GM19043 (cell line): ENCODE measurements around the gene DDAH1.
A peak's percentile ranks its signal among the peaks of the same experiment; 100 is the strongest.
"Not testable (repeated sequence)": the region's sequence is repeated elsewhere in the genome, so short reads cannot be mapped to it uniquely, and the experiment has no call there.

Experiments
- ATAC-seq: cut with Tn5 transposase; IDR thresholded peaks from one replicate; pipeline ENCODE4 v1.9.1; 2021; ENCODE audit warnings: low read depth; ENCODE audit not compliant: unreplicated experiment

Gene DDAH1

DNA sequence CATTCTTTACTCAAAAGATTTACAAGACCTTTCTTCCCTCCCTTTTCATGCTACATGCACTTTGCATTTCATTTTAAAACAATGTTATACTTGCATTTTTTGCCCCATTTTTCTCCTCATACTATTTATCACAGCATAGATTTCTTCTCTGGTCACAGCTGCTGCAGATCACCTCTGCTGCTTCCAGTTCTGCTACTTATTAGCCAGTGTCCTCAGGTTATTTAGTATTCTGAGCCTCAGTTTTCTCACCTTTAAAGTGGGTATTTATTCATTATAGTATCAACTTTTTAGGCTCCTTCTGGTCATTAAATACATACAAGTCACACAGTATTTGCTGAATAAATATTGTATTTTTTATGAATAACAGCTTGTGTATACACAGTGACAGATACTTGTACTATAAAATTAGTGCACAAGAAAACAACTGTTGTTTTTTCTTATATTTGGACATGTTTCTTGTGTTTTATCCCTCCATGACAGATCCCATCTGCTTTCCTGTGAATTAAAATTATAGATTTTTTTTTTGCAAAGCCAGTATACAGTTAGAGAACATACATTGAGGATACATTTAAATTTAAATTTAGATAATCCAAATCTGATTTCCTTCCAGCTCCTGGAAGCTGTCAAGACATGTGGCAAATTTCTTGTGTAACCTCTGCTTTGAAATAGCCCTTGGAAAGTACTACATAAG, 103.2 kb downstream of the DDAH1 start:
- no peak for ATAC-seq

DNA sequence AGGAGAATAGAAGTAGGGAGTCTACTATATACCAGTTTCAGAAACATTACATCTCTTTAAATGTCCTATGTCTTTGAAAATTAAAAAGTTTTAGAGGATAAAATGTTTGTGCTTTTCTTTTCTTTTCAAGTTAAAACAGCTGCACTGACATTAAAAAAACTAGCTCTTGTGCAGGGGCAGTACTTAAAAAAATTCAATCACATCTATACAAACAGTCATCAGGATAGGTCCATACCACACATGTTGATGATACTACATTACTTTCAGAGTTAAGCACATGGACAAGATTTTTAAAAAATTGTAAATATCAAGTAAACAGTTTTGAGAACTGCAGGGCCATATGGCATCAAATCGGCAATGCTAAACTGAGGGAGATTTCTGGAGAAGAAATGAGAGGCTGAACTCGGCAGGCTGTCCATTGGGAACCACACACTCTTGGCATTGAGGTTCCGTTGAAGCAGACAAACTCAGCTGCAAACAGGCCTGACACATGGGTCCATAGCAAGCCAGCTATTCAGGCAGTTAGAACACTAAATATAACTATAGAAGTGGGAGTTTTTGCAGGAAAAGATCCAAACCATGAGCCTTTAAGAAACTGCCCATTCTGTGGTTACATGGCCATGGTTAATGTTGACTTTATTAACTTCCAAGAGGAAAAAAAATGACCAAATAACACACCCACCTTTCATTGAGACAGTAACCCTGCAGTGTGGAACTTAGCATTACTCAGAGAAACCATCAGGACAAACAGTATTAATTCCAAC, 104.0 kb downstream of the DDAH1 start:
- no peak for ATAC-seq

DNA sequence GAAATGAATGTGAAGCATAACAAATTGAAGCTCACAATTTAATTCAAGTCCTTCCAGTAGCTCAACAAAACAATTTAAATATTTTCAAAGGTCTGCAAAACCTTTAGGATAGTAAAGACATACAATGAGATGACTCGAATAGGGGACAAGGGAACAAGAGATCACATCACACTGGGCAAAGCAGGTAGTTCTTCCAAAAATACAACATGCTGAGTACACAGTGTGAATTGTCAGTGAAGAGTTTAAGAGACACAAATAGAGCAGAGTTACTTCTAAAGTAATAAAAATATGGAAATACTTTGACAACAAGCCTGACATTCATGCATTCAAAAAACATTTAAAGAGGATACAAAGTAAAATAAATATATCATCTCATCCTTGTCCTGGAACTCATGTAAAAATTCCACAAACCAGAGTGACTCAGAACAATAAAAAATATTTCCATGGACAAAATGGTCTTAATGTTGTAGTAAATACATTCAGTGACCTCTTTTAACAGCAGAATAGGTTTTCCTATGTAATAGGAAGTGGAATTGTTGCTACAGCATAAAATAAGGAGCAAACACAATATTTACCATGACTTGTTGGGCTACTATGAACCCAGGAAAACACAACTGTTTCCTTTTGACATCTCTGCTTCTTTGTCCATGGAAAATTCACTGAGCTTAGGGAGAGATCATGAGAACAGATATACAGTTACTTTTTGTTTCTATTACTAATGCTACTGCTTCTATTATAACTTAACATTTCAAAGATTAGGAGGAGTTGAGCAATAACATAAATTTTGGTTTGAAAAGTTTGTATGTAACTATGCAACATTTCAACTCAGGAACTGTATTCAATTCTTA, 104.9 kb downstream of the DDAH1 start:
- no peak for ATAC-seq

DNA sequence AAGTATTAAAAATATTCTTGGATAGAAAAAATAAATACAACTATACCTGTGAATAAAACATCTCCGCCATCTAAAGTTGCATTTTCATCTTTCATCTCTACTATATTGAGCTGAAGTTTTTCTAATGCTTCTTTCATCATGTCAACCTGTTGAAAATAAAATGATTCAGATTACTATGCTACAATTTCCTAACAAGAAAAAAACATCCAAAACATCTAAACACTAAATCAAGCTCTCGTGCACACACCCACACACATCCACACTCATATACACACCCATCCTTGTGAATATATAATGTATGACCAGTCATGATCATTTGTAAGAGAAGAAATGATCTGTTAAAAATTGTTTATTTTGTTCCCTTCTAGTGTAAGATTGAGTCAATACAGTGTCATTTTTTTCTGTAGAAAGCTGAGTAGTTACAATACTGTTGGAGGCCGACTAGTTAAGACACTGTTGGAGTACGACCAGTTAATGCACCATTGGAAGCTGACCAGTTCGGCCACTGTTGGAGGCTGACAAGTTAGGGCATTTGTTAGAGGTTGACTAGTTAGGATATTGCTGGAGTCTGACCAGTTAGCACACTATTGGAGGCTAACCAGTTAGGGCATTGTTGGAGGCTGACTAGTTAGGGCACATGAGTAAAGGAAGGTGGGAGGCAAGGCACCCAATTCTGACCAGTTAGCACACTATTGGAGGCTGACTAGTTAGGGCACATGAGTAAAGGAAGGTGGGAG, 106.1 kb downstream of the DDAH1 start:
- ATAC-seq = no peak

DNA sequence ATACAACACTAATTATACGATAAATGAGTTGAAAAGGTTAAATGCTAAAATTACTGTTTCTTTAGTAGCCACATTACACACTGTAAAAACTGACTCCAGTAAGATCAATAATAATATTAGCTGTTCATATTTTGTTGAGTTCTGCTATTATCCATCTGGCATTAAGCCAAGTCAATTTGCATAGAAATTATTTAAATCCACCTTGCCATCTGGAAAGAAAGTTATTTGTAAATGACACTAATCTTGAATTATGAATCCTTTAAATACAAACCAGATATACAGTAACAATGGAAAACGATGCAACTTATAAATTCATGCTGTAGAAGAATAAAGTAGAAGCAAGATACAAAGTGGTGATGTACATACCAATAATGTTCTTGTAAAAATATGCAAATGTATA, 107.1 kb downstream of the DDAH1 start:
- ATAC-seq = no peak

DNA sequence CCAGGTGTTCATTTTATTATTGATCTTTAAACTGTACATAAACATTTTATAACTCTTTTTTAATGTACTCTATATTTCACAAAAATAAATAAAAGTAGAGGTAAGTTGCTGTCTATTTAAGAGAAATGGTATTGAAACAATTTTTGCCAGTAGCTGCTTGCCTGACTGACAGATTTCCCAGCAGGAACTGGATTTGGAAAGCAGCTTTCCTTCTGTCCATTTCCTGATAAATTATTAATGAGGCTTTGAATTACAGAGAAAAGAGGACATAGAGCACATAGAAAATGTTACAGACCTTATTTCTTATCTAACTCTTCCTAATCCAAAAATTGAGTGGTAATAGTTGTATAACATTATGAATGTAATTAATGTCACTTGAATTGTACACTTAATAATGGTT, 108.8 kb downstream of the DDAH1 start:
- no peak for ATAC-seq

DNA sequence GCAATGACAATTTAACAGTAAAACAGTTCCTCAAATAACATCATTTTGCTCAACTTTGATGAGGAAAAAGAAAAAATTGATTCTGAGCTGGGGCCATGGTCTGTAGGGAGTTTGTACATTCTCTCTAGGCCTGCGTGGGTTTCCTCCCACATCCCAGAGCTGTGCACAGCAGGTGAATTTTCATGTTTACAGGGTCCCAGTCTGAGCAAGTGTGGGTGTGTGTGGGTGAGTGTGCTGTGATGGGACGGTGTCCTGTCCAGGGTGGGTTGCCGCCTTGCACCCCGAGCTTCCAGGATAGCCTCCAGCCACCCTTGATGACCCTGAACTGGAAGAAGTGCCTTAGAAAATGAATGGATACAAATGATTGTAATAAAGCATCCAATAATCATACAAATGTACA, 112.9 kb downstream of the DDAH1 start:
- no peak for ATAC-seq

DNA sequence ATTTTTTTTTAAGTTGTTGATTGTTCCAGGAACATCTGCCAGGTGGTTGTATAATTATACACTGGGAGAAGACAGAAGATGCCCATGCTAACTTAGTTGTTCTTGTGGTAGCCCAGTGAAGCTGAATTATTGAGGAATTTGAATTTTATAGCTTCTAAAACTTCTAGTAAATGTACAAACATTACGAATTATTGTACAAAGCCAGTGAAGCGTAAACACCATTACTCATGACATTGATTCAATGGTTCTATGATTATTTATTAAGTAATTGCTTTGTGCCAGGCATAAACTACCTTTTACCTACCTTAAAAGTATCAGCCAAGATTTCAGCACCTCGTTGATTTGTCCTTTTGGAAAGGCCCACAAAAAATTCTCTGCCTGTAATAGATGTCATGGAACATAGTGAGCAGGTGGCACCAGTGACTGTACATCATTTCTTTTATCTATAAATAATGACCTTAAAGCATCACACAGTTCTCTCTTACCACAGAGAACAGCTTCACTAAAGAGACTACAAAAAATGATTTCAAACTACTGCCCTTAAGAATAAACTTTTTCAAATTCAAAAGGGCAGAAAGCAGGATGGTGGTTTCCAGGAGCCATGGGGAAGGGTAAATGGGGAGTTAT, 113.6 kb downstream of the DDAH1 start:
- ATAC-seq = no peak

DNA sequence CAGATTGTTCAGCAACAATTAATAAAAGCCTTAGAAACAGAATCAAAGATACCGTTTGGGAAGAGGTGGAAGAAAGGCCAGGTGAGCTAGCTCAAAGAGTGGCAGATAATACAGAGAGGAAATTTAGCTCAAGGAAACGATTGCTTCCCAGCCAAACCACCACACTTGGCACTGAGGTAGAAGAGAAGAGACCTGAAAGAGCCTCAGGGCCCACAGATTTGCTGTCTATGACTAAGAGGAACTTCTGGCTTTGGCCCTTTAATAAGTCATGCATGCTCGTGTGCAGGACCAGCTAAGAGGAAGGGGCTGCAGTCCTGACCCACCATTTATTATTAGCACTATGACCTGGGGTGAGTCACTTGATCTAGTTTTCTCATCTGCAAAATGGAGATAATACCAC, 115.7 kb downstream of the DDAH1 start:
- ATAC-seq = no peak

DNA sequence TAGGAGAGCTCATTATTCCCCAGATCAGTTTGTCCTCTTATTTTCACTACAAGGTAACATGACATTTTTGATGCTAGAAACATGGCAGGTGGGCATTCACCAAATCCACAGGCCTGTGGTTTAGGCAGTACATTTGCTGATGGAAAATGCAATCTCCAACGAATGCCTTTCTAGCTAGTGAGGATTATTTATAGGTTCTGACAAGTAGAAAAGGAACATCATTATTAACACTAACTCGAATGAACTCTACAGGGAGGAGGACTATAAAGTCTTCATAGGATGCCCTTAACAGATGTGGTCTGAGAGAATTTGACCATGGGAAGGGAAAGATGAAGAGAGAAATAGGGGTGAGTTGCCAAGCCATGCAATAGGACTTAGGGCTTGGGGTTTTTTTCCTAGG, 117.1 kb downstream of the DDAH1 start:
- no peak for ATAC-seq

DNA sequence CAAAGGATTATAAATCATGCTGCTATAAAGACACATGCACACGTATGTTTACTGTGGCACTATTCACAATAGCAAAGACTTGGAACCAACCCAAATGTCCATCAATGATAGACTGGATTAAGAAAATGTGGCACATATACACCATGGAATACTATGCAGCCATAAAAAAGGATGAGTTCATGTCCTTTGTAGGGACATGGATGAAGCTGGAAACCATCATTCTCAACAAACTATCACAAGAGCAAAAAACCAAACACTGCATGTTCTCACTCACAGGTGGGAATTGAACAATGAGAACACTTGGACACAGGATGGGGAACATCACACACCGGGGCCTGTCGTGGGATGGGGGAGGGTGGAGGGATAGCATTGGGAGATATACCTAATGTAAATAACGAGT, 117.7 kb downstream of the DDAH1 start:
- ATAC-seq = not testable (repeated sequence)

DNA sequence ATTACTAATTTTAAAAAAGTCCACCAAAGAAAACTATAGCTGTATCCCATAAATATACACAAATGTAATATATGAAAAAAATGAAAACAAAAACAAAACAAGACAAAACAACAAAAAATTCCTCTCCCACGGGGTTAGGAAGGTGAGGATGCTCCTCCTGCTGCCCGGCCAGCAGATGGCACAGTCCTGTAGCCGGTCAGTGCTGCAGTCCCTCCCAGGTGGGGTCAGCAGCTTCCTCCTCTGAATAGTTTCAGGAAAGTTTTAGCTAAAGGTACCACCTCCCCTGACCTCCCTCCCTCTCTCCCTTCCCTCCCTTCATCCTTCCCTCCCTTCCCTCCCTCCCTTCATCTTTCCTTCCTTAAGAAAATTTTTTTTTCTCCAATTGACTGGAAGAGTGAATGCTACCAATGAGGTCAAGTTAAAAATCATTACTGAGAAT, 120.7 kb downstream of the DDAH1 start:
- ATAC-seq = no peak

DNA sequence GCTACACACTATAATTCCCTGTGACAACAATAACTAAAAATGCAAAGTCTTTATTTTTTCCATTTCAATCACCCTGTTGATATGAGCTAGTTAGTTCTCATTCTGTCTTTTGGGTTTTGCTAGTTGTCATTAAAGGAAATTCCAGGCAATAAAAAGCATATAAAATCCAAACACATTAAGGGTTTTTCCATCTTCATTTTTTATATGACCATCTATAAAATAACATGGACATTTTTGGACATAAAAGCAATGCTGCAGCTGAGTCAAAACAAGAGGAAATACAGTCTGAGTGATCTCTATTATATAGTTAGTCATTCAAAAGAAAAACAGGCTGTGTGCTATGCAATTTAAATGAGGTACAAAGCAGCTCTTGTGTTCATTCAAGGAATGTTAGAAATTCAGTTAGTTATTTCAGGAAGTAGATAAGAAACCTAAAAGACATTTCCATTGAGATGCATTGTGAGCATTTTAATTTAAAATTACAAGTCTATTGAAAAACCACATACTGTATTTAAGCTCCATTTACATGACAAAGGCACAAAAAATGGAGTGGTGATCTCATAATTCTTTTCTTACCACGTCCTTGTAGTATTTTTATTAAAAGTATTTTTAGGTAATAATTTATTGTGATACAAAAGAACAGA, 121.2 kb downstream of the DDAH1 start:
- no peak for ATAC-seq

DNA sequence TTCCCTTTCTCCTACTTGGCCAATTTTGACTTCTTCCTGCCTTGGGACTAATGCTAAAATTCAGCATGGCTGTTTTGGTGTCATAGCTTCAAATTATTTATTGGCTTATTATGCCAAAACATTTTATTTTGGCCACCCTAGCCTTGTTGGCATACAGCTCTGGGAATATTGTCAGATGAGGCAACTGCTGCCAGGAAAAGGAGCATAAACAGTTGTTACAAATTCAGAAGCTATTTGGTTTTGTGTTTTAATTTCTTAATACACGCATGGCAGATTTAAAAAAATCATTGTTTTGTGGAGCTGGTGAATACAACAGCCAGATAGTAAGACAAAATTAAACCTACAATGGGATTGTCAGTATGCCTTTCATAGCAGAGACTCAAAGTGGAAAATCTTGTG, 121.7 kb downstream of the DDAH1 start:
- no peak for ATAC-seq

DNA sequence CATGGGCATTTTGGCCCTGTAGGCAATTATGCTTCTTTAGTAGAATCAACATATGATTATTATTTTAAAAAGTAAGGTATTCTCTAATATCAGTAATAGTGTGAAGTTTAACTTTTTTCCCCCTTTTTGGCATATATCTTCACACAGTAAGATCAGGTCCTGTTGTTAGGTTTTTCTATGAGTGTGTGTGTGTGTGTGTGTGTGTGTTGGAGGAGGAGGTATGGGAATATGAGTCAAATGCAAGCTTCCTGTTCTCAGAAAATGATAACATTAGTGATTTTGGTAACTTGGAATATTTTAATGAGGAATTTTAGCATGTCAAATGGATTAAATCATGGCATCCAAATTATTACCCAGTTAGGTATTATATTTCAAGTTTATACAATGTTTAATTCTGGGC, 122.8 kb downstream of the DDAH1 start:
- no peak for ATAC-seq

DNA sequence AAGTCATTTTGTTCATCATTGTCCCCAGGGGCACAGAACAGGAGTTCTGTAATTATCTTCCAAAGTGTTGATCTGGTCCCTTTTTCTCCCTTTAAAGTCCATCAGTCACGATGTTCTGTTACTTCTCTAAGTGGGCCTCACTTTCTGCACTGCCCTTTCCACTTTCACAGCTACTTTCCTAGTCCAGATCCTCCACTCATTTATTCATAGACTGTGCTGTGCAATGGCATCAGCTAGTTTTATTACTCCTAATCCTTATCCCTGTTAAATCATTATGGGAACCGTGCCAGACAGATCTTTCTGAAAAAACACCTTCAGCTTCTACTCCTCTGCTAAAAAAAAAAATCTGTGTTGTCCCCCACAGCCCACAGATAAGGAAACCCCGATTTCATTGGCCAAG, 124.5 kb downstream of the DDAH1 start:
- no peak for ATAC-seq

DNA sequence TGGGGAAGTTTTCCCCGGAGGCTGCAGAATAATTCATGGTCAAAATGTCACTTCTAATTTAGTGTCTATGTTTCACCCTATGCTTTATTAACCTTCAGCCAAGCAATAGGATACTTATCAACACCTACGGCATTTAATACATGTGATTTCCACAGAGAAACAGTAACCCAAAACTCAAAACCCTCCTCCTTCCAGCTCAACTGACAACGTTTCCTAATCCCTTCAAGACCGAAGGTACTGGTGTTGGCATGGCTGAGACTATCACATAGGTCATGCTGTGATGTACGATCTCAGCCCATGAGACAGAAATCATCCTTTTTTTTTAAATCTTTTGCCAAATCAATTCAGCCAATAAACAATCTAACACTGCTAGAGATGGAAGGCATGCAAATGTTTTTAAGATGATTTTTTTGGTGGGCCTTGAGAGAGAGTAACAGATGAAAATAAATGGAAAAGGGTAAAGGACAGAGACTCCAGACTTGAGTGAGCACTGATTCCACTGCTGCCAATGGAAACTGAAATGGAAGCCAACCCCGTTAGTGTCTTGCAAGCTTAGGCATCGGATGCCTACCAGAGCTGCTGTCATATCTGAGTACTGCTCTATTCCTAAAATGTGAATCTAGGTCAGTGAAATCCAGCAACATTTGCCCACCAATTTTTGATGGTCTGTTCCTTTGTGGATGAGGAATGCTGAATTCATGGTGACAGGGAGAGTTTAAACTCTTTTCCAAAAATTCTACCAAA, 125.1 kb downstream of the DDAH1 start:
- no peak for ATAC-seq

DNA sequence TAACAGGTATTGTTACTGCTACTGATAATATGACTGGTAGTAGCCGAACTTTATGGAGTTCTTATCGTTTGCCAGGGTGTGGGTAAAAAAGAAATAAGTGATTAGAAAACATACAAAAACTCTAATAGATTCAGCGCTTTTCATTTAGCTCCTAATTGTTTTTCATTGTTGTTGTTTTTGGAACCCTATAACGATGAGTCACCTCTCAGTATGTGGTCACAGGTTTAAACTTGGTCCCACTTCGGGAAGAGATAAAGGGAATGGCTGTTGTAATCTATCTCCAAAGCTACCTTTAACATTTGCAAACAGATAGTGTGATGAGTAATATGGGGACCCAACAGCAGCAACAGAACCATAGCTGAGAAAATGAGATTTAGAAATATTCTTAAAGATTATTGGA, 125.9 kb downstream of the DDAH1 start:
- no peak for ATAC-seq

DNA sequence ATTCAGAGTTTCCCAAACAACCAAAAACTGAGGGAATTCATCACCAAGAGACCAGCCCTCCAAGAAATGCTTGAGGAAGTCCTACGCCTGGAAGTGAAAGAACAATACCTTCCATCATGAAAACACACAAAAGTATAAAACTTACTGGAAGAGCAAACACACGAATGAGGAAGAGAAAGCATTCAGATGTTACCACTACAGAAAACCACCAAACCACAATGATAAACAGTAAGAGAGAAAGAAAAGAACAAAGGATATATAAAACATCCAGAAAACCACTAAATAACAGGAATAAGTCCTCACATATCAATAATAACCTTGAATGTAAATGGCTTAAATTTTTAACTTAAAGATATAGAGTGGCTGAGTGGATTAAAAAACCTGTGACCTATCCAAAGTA, 130.0 kb downstream of the DDAH1 start:
- peak; percentile 51 for ATAC-seq
